DMS79 treated with DMSO at 0.1 percent for 48 hours (cell line): ENCODE measurements around the gene EME2.

ENCODE experiments used
- DNase-seq: peaks from one replicate; lab custom pipeline; 2025; lab: John Stamatoyannopoulos, UW

EME2 gene

GRCh38 chr16:1766701-1767100 is 5.9 kb upstream of the EME2 start:
- no peak for DNase-seq

- DNase-seq: no peak
Observed at GRCh38 chr16:1767116-1767994, 5.3 kb upstream of the EME2 start.

GRCh38 chr16:1768061-1768766 is 4.4 kb upstream of the EME2 start:
- no peak for DNase-seq

DNA sequence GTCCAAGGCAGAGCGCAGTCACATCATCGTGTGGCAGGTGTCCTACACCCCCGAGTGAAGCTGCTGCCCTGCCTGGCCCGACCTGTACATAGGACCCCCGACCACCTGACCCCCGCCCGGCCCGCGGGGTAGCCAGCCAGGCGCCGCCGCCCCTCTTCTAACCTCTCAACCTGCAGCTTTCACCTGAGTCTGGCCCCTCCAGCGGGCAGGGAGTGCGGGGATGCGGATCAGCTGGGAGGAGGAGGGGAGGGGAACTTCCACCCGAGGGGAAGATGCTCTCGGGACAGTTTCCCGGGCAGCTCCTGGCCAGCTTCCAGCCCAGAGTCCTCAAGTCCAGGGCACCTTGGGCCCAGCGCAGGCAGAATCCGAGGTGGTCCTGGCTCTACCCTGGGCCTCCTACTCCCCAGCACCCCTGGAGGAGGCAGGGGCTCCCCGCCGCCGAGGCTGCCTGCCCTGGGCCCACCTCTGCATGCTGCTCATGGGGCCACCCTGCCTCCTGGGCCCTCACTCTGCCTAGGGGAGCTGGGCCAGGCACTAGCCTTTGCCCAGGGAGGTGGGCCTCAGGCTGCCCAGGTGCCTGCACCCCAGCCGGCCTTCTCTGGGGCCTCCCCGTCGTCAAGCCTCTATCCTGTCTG is 3.7 kb upstream of the EME2 start:
- DNase-seq: no peak

GRCh38 chr16:1769402-1770300 is 3.0 kb upstream of the EME2 start:
- no peak for DNase-seq

- DNase-seq: peak; percentile 69
Observed at GRCh38 chr16:1770328-1771187, 2.1 kb upstream of the EME2 start.

- DNase-seq: peak; percentile 22
Observed at GRCh38 chr16:1771188-1771863, 1.3 kb upstream of the EME2 start, which contains the start of gene NME3. NME3 (minus strand) TSS chr16:1771543; CDS start chr16:1771534, 9 bp downstream.

- DNase-seq: no peak
Observed at GRCh38 chr16:1771864-1772361, 697 bp upstream of the EME2 start.

GRCh38 chr16:1772908-1773702 is 495 bp downstream of the EME2 start, which contains the start of gene MRPS34:
MRPS34 (minus strand) TSS chr16:1773134; CDS start chr16:1773119, 15 bp downstream.
- DNase-seq: peak; percentile 57

DNA sequence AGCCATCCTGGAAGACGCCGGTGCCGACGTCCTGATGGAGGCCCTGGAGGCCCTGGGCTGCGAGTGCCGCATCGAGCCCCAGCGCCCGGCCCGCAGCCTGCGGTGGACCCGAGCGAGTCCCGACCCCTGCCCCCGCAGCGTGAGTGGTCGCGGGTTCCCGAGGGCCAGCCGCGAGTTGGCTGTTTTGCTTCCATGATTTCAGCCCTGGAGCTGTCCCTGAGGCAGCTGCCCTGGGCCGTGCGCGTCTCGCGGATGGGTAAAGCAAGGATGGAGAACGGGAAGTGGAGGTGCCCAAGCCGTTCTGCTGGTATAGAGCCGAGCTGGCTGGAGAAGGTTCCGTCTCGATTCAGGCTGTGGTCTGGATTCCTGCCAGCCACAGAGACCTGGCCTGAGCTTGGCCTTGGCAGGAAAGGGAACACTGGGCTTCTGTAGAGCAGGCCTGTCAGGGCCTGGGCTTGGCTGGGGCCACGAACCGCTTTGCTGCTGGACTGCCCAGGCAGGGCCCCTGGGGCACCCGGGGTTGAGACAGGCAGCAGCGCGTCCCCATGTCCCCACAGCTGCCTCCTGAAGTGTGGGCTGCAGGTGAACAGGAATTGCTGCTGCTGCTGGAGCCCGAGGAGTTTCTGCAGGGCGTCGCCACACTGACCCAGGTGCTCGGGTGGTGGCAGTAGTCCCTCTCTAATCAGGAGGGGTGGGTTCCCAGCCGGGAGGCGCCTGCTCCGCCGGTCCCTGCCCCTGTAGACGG is 1.3 kb downstream of the EME2 start:
- DNase-seq: peak; percentile 8

DNA sequence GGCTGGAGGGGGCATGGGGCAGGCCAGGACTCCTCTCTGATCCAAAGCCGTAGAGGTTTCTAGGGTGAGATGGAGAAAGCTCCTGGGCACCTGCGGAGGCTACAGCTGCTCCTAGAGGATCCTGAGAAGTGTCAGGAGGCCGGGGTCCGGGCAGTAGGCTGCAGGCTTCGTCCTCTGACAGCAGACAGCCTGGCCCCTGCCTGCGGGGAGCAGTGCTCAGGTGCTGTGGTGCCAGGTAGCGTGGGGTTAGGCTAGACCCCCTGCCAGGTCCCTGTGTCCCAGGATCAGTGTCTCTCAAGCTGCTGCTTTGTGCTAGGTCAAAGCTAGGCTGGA is 1.8 kb downstream of the EME2 start:
- DNase-seq: no peak

DNA sequence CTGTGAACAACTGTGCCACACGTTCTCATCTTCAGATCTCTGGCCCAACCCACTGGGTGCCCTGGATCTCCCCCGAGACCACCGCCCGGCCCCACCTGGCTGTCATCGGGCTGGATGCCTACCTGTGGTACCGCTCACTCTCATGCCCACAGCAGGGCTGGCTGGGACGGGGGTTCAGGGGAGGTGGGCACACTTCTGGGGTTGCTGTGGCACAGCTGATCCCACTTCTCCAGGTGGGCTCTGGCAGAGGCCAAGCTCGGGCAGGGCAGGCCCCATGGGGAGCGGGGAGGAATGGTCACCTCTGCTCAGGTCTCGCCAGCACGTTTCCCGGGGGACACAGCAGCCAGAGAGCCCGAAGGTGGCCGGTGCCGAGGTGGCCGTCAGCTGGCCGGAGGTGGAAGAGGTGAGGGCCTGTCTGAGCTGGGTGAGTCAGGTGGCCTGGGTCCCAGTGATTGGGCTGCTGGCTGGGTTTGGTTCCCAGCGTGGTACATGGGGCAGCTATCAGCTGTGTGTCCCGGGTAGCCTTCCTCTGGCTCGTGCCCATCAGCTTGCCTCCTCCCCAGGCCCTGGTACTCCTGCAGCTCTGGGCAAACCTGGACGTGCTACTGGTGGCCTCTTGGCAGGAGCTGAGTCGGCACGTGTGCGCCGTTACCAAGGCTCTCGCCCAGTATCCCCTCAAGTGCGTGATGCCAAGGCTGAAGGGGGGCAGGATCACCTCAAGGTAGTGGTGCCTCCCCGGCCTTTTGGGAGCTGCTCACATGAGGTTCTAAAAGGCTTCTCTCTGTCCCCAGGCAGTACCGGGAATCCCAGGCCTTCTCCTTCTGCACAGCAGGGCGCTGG is 2.6 kb downstream of the EME2 start:
- no peak for DNase-seq

GRCh38 chr16:1775846-1776671 is 3.4 kb downstream of the EME2 start:
- no peak for DNase-seq

- DNase-seq: no peak
Observed at GRCh38 chr16:1776672-1776955, 4.0 kb downstream of the EME2 start.

- DNase-seq: no peak
Observed at GRCh38 chr16:1776991-1777374, 4.4 kb downstream of the EME2 start.

DNA sequence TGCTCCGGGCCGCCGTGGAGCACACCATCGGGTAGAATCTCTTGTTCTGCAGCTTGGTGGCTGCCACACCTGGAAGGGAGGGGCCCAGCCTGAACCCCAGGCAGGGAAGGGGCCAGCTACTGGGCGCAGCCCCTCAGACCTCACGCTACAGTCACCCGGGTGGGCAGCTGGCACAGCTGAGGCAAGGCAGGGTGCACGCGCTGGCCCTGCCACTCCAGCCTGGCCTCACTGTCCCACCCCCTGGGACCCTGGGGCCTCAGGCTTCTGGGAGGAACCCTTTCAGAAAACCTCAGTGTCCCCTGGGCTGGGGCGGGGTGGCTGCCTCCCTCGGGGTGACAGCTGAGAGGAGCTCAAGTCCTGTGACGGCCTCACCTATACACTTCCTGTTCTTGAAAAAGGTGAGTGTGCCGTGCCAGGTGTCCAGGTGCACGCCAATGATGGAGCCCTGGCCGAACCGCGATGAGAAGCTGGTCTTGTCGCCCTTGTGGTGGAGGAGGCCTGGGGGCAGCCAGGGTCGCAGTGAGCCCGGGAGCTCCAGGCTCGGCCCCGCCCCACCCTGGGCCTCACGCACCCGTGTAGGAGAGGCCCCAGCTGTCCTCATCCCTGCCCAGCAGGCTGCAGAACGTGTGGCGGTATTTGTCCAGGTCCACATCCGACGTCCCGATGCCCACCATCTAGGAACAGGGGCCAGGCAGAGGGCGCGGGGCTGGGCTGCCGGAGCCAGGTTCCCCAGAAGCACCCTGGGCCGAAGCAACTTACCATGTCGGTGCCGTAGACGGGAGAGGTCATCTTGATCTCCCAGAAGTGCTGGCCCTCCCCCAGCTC is 5.0 kb downstream of the EME2 start:
- no peak for DNase-seq
